ENCODE data around the gene GPATCH1. TPM values are rescaled to one million over a fixed set of nuclear protein-coding genes. Genes with fewer than 3 reads are reported as not detected.

GPATCH1 gene
- total and polyA plus RNA-seq, 2 of the 13 experiments (the other 11 are each of a cell fraction or from before 2014, with no cell fraction given) = 6.8 to 6.9 TPM

DNA sequence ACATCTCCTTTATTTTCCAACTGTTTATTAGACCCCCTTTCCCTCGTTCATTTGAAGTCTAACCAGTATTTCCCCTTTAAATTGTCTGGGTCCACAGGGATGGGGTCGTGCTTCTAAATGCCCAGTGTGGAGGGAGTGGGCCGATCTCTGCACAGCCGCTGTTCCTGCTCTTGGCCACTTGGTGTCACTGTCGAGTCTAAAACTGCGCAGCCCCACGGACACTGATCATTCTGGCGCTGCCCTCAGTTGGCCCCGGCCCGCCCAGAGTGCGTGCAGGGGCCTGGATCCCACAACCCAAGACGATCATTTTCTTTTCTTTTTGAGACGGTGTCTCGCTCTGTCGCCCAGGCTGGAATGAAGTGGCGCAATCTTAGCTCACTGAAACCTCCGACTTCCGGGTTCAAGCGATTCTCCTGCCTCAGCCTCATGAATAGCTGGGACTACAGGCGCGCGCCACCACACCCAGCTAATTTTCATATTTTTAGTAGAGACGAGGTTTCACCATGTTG is 63.0 kb downstream of the GPATCH1 start (continued):
- TF ChIP-seq, protein P1, sequence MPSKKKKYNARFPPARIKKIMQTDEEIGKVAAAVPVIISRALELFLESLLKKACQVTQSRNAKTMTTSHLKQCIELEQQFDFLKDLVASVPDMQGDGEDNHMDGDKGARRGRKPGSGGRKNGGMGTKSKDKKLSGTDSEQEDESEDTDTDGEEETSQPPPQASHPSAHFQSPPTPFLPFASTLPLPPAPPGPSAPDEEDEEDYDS (CRISPR knock-in tag; IDR thresholded peaks at IDR 0.05) = 0 out of 2 replicates have a peak, but pooled peaks have one; percentile 39
- TF ChIP-seq ZNF724P (CRISPR knock-in tag; IDR thresholded peaks at IDR 0.05; ENCODE audit: borderline replicate concordance) = no peak
- no peak for TF ChIP-seq ZNF772 (CRISPR knock-in tag; IDR thresholded peaks at IDR 0.05)
- TF ChIP-seq ZNF367 (CRISPR knock-in tag; IDR thresholded peaks at IDR 0.05; ENCODE audit: borderline replicate concordance) = no peak
- TF ChIP-seq NONO (IDR thresholded peaks at IDR 0.05) = no peak
- 0 out of 2 replicates have a peak, but pooled peaks have one; percentile 61 for TF ChIP-seq NONO (CRISPR knock-in tag; conservative IDR thresholded peaks at IDR 0.05)
- no peak for TF ChIP-seq TARDBP (CRISPR knock-in tag; IDR thresholded peaks at IDR 0.05)
- TF ChIP-seq CCAR2 (optimal IDR thresholded peaks at IDR 0.05; ENCODE audit: low read depth, low read length) = no peak
- 0 out of 2 replicates have a peak, but pooled peaks have one; percentile 25 for TF ChIP-seq REPIN1 (CRISPR knock-in tag; IDR thresholded peaks at IDR 0.05; ENCODE audit: borderline replicate concordance, low read depth)
- no peak for TF ChIP-seq RNF2 (conservative IDR thresholded peaks at IDR 0.05; ENCODE audit: low read depth)
- TF ChIP-seq PAWR (CRISPR knock-in tag; IDR thresholded peaks at IDR 0.05; ENCODE audit: borderline replicate concordance) = no peak
- TF ChIP-seq MXI1 (IDR thresholded peaks at IDR 0.05; ENCODE audit: borderline replicate concordance, low read depth, low read length) = peak; percentile 43; the same call in 1 of the 3 replicates
- 0 out of 2 replicates have a peak, but pooled peaks have one; percentile 38 for TF ChIP-seq ZNF792 (CRISPR knock-in tag; IDR thresholded peaks at IDR 0.05)
- no peak for TF ChIP-seq ZFP41 (CRISPR knock-in tag; IDR thresholded peaks at IDR 0.05; ENCODE audit: borderline replicate concordance)
- no peak for TF ChIP-seq ZNF556 (CRISPR knock-in tag; IDR thresholded peaks at IDR 0.05; ENCODE audit: borderline replicate concordance)
- TF ChIP-seq SMC3 (IDR thresholded peaks at IDR 0.05; ENCODE audit: low read length) = peak; percentile 70
- TF ChIP-seq ERF (CRISPR knock-in tag; IDR thresholded peaks at IDR 0.05) = peak; percentile 39; the same call in 1 of the 2 replicates
- TF ChIP-seq SMAD3 (CRISPR knock-in tag; IDR thresholded peaks at IDR 0.05) = 0 out of 2 replicates have a peak, but pooled peaks have one; percentile 21
- no peak for TF ChIP-seq SRF (IDR thresholded peaks at IDR 0.05; ENCODE audit: low read depth, low read length)
- TF ChIP-seq, protein P2, sequence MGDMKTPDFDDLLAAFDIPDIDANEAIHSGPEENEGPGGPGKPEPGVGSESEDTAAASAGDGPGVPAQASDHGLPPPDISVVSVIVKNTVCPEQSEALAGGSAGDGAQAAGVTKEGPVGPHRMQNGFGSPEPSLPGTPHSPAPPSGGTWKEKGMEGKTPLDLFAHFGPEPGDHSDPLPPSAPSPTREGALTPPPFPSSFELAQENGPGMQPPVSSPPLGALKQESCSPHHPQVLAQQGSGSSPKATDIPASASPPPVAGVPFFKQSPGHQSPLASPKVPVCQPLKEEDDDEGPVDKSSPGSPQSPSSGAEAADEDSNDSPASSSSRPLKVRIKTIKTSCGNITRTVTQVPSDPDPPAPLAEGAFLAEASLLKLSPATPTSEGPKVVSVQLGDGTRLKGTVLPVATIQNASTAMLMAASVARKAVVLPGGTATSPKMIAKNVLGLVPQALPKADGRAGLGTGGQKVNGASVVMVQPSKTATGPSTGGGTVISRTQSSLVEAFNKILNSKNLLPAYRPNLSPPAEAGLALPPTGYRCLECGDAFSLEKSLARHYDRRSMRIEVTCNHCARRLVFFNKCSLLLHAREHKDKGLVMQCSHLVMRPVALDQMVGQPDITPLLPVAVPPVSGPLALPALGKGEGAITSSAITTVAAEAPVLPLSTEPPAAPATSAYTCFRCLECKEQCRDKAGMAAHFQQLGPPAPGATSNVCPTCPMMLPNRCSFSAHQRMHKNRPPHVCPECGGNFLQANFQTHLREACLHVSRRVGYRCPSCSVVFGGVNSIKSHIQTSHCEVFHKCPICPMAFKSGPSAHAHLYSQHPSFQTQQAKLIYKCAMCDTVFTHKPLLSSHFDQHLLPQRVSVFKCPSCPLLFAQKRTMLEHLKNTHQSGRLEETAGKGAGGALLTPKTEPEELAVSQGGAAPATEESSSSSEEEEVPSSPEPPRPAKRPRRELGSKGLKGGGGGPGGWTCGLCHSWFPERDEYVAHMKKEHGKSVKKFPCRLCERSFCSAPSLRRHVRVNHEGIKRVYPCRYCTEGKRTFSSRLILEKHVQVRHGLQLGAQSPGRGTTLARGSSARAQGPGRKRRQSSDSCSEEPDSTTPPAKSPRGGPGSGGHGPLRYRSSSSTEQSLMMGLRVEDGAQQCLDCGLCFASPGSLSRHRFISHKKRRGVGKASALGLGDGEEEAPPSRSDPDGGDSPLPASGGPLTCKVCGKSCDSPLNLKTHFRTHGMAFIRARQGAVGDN (CRISPR knock-in tag; IDR thresholded peaks at IDR 0.05) = peak; percentile 69
- TF ChIP-seq, protein P3, sequence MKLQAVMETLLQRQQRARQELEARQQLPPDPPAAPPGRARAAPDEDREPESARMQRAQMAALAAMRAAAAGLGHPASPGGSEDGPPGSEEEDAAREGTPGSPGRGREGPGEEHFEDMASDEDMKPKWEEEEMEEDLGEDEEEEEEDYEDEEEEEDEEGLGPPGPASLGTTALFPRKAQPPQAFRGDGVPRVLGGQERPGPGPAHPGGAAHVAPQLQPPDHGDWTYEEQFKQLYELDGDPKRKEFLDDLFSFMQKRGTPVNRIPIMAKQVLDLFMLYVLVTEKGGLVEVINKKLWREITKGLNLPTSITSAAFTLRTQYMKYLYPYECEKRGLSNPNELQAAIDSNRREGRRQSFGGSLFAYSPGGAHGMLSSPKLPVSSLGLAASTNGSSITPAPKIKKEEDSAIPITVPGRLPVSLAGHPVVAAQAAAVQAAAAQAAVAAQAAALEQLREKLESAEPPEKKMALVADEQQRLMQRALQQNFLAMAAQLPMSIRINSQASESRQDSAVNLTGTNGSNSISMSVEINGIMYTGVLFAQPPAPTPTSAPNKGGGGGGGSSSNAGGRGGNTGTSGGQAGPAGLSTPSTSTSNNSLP (IDR thresholded peaks at IDR 0.05; ENCODE audit: low read depth, low read length) = 0 out of 2 replicates have a peak, but pooled peaks have one; percentile 20
- TF ChIP-seq PHF8 (CRISPR knock-in tag; IDR thresholded peaks at IDR 0.05) = peak; percentile 58
- TF ChIP-seq HNRNPUL1 (IDR thresholded peaks at IDR 0.05; ENCODE audit: low read depth, low read length) = no peak
